ENCODE results near the gene ORC4. TPM values are rescaled to one million over a fixed set of nuclear protein-coding genes. Genes with fewer than 3 reads are reported as not detected.
A peak's percentile ranks its signal among the peaks of the same experiment; 100 is the strongest.

ORC4 gene
- total RNA-seq, 4 donors from 2014 or later: 20.2 to 36.8 (median 26.1) TPM

DNA sequence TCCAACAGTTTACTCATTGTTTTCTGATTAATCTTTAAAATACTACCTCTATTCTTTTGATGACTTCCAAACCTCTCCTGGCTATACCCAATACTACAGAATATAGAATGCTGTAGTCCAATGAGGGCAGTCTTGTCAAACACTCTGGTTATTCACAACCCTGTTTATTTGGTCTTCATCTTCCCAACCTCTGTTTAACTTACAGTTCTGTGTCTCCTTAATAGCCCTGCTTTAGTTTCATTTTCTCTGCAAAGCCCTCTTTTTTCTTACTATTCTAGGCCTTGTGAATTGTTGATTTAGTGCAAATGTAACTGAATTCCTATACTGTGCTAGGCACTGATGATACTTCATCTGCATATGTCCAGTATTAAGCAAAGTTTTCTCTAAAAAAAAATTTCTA lies 135.7 kb downstream of the ORC4 start:
- intact Hi-C loops (cut with DNase I): no loop called here
- no peaks in the 10 kb centered on the region for H3K36me3 ChIP-seq
- no peak for DNase-seq (ENCODE audit: extremely low spot score)
- H3K4me1 ChIP-seq: peaks cover 4 to 88% (median 81%) of the 10 kb centered on the region in 4 donors
- H3K4me3 ChIP-seq: peak overlapping the region in 2 of 4 donors; percentile 5 to 11
- no peaks in the 10 kb centered on the region for H3K9me3 ChIP-seq
- H3K27me3 ChIP-seq: no peaks in the 10 kb centered on the region
- peak overlapping the region in 3 of 4 donors; percentile 7 to 30 (median 12) for H3K27ac ChIP-seq (replicated peaks in 1 of 4)
- no peak for TF ChIP-seq CTCF (IDR thresholded peaks at IDR 0.05)
- TF ChIP-seq EP300 (IDR thresholded peaks at IDR 0.05): no peak
- no peak for TF ChIP-seq POLR2A (IDR thresholded peaks at IDR 0.05; ENCODE audit: low read depth)
- TF ChIP-seq POLR2AphosphoS5 (IDR thresholded peaks at IDR 0.05): no peak

GRCh38 chr2:147882631-147883030 lies 137.9 kb downstream of the ORC4 start:
- TF ChIP-seq POLR2AphosphoS5 (IDR thresholded peaks at IDR 0.05): no peak
- no peak for TF ChIP-seq POLR2A (IDR thresholded peaks at IDR 0.05; ENCODE audit: low read depth)
- TF ChIP-seq CTCF (IDR thresholded peaks at IDR 0.05): no peak
- TF ChIP-seq EP300 (IDR thresholded peaks at IDR 0.05): no peak
- intact Hi-C loops (cut with DNase I): no loop called here
- H3K27ac ChIP-seq (replicated peaks in 1 of 4): no peak overlapping the region
- H3K4me3 ChIP-seq: no peak overlapping the region
- DNase-seq (ENCODE audit: extremely low spot score): no peak
- peaks cover 0 to 91% (median 80%) of the 10 kb centered on the region in 4 donors for H3K4me1 ChIP-seq
- H3K27me3 ChIP-seq: no peaks in the 10 kb centered on the region
- H3K9me3 ChIP-seq: no peaks in the 10 kb centered on the region
- H3K36me3 ChIP-seq: no peaks in the 10 kb centered on the region

Other genes with a start within 250 kb of the ORC4 start
- 10 to 100 TPM; 17.4 to 42.4 (median 28.0) TPM for gene ACVR2A, start 175.7 kb downstream of the ORC4 start, total RNA-seq
- gene MBD5, start 354 bp upstream of the ORC4 start, total RNA-seq: 10 to 100 TPM; 34.6 to 49.0 (median 44.9) TPM